Mammary epithelial cell (primary cell): ENCODE results near the gene GLYATL3.

ENCODE experiments used
- CTCF ChIP-seq, 2 donors: IDR thresholded peaks in 1 of 2; conservative IDR thresholded peaks in 1 of 2; 2 replicates each; pipeline ENCODE4 v1.5.1; 2011 to 2012; ENCODE audit warnings: inconsistent platforms in 2 of 2, low read length in 2 of 2, mild to moderate bottlenecking in 2 of 2, control low read depth in 1 of 2, low read depth in 1 of 2; ENCODE audit not compliant: insufficient read depth in 1 of 2; ENCODE audit errors: extremely low read depth in 1 of 2
- EZH2 ChIP-seq: IDR thresholded peaks from 2 replicates; pipeline ENCODE4 v1.6.1; 2012; ENCODE audit warnings: low read length, inconsistent platforms, borderline replicate concordance

GRCh38 chr6:49516147-49516505 is 16.4 kb downstream of the GLYATL3 start:
- TF ChIP-seq CTCF (conservative IDR thresholded peaks at IDR 0.05 in 1 of 2, IDR thresholded peaks at IDR 0.05 in 1 of 2; ENCODE audit: extremely low read depth in 1 of 2, insufficient read depth in 1 of 2, low read depth in 1 of 2, low read length in 2 of 2): no peak
- TF ChIP-seq EZH2: no peak
